ENCODE data around the gene CTIF.

DNA sequence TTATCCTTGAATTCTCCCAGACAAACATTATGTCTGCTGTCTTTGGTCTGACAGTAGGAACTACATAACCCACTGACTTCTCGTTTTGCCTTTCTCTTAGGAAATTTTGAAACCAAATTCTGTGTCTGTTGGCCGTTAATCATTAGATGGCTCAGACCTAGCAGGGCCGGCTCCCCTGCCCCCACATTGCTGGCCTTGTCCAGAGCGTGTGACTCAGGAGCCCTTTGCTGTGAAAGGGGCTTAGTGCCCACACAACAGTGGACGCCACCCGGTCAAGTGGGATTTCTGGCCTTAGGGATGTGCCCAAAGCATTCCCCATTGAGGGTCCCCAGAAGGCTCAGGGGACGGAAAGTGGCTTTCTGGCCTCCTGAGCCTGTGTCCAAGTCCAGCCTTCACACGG lies 137.5 kb downstream of the CTIF start:
- TF ChIP-seq, protein P1, sequence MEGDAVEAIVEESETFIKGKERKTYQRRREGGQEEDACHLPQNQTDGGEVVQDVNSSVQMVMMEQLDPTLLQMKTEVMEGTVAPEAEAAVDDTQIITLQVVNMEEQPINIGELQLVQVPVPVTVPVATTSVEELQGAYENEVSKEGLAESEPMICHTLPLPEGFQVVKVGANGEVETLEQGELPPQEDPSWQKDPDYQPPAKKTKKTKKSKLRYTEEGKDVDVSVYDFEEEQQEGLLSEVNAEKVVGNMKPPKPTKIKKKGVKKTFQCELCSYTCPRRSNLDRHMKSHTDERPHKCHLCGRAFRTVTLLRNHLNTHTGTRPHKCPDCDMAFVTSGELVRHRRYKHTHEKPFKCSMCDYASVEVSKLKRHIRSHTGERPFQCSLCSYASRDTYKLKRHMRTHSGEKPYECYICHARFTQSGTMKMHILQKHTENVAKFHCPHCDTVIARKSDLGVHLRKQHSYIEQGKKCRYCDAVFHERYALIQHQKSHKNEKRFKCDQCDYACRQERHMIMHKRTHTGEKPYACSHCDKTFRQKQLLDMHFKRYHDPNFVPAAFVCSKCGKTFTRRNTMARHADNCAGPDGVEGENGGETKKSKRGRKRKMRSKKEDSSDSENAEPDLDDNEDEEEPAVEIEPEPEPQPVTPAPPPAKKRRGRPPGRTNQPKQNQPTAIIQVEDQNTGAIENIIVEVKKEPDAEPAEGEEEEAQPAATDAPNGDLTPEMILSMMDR (IDR thresholded peaks at IDR 0.05 in 8 of 11, conservative IDR thresholded peaks at IDR 0.05 in 3 of 11): no peak
- TF ChIP-seq POLR2A (IDR thresholded peaks at IDR 0.05) (no peak), POLR2AphosphoS5 (IDR thresholded peaks at IDR 0.05) (no peak)
